ENCODE data around the gene WWP2.

- TF ChIP-seq POLR2A (IDR thresholded peaks at IDR 0.05) = no peak
- TF ChIP-seq, protein P1, sequence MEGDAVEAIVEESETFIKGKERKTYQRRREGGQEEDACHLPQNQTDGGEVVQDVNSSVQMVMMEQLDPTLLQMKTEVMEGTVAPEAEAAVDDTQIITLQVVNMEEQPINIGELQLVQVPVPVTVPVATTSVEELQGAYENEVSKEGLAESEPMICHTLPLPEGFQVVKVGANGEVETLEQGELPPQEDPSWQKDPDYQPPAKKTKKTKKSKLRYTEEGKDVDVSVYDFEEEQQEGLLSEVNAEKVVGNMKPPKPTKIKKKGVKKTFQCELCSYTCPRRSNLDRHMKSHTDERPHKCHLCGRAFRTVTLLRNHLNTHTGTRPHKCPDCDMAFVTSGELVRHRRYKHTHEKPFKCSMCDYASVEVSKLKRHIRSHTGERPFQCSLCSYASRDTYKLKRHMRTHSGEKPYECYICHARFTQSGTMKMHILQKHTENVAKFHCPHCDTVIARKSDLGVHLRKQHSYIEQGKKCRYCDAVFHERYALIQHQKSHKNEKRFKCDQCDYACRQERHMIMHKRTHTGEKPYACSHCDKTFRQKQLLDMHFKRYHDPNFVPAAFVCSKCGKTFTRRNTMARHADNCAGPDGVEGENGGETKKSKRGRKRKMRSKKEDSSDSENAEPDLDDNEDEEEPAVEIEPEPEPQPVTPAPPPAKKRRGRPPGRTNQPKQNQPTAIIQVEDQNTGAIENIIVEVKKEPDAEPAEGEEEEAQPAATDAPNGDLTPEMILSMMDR (IDR thresholded peaks at IDR 0.05) = peak; percentile 67 to 94 (median 88)
- no peak for TF ChIP-seq EP300 (IDR thresholded peaks at IDR 0.05)
Measured at GRCh38 chr16:69796285-69797118, 34.4 kb downstream of the WWP2 start.

Measured in ovary (tissue), 3 donors.